IPS-NIHi11 (cell line): ENCODE results near the gene DNER.
A peak's percentile ranks its signal among the peaks of the same experiment; 100 is the strongest.

Experiments
- DNase-seq: peaks from one replicate; pipeline ENCODE4 v3.0.0; 2012; ENCODE audit warnings: mixed read lengths, low spot score

DNER gene

GRCh38 chr2:229488232-229488631 is 226.1 kb downstream of the DNER start:
- no peak for DNase-seq

DNA sequence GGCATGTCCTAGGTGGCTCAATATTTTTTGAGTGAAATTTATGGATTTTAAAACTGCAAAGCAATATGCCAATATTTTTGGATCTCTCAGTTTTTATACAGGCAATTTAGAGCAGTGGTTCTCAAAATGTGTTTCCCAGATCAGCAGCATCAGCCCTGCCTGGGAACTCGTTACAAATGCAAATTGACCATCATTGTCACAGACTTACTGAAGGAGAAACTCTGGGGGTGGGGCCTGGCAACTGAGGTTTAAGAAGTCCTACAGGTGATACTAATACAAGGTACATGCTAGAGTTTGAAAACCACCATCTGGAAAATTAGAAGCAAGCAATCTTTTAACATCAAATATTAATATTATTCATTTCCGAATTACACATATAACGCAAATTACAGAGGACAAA is 227.7 kb downstream of the DNER start:
- peak; percentile 29 for DNase-seq

DNA sequence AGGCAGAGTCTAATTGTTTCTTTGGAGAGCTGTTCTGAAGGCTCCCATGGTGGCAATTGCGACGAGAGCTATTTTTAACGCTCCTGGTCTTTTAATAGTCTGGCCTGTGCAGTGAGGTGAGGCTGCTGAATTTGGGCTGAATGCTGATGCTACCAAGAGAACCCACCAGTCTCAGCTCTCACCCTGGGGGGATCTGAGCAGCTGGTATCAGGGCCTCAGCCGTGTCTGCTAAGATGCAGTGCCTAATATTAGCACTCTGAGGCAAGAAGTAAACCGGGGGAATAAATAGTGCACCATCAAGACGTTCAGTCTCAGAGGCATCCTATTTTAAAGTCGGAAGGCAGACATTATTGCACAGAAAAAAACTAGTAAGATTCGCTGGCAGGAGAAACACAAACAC is 228.5 kb downstream of the DNER start:
- DNase-seq = no peak

- DNase-seq = no peak
These were observed 237.0 kb downstream of the DNER start for GRCh38 chr2:229477269-229477755.

- DNase-seq = no peak
These were observed 238.6 kb downstream of the DNER start for GRCh38 chr2:229475778-229476177.

DNA sequence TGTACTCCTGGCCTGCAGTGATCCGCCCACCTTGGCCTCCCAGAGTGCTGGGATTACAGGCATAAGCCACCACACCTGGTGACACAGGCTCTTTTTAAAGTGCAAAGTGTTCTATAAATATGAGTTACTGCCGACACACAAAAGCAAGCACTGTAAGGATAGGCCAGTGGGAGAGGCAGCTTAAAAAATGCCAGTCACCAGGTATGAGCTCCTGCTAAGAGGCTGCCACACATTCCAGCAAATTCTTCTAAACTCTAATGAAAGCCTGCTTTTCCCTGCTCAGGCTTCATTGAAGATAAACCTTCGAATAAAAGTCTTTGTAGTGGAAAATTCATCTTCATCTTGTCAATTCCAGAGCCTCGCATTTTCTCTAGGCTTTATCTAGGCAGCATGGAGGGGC is 240.2 kb downstream of the DNER start:
- no peak for DNase-seq

GRCh38 chr2:229470781-229471180 is 243.6 kb downstream of the DNER start:
- DNase-seq = no peak

DNA sequence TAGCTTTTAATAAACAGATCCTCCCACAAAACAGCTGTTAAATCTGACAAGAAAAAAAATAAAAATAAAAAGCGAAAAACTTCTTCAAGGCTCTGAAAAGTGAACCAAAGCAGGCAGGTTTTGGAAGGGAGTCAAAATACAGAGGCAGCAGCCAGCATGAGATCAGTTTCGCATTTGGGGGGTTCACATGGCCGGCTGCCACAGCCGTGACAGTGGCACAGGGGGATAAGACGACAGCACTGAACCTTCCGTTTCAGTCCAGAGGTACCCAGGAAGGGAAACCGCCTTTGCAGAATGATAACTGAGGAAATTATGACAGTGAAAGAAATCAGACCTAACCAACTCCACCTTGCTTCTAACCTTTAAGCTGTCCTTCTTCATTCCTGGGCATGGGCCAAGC is 246.6 kb downstream of the DNER start:
- no peak for DNase-seq

GRCh38 chr2:229463841-229464346 is 250.5 kb downstream of the DNER start:
- no peak for DNase-seq

DNA sequence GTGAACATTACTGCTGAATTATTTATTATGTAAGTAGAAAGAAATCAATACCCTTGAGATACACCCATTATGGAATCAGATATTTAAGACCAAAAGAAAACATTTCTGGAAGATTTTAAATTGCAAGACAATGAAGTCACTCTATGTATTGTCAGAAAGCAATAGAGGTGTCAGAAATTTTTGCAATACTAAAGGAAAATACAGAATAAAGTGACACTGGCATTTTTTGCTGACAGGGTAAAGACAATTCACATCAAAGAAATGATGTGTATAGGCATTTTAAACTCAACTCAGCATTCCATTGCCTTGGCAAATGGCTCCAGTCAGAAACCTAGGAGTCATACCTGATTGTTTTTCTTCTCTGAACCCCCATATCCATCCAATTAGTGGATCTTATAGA is 252.2 kb downstream of the DNER start:
- no peak for DNase-seq

DNA sequence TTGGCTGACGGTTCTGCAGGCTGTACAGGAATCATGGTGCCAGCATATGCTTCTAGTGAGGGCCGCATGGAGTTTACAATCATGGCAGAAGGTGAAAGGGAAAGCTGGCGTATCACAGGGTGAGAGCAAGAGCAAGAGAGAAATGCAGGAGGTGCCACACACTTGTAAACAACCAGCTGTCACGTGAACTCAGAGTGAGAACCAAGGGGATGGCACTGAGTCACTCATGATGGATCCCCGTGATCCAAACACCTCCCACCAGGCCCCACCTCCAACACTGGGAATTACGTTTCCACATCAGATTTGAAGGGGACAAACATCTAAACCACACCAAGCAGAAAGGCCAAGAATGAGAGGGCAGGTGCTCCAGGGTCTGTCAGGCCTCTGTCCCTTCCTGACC is 258.3 kb downstream of the DNER start:
- no peak for DNase-seq

GRCh38 chr2:229454934-229455631 is 259.3 kb downstream of the DNER start:
- DNase-seq = no peak

GRCh38 chr2:229453230-229453629 is 261.1 kb downstream of the DNER start:
- no peak for DNase-seq

DNA sequence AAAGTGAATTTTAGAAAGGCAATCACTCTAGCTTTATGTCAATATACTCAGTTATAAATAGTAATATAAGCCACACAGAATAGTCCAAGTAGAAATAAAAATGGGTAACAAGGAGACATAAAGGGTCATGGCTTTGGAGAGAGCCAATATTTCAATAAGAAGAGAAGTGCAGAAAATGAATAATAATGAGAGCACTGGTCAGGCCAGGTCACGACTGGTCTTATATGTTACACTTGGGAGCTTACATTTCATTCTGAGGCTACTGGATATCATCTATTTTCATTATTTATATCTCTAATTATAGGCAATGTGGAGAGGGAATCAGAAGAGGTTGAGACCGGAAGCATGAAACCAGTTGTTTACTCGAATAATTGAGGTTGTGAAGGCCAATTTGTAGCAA is 262.5 kb downstream of the DNER start:
- no peak for DNase-seq

GRCh38 chr2:229447227-229447626 is 267.1 kb downstream of the DNER start:
- no peak for DNase-seq

DNA sequence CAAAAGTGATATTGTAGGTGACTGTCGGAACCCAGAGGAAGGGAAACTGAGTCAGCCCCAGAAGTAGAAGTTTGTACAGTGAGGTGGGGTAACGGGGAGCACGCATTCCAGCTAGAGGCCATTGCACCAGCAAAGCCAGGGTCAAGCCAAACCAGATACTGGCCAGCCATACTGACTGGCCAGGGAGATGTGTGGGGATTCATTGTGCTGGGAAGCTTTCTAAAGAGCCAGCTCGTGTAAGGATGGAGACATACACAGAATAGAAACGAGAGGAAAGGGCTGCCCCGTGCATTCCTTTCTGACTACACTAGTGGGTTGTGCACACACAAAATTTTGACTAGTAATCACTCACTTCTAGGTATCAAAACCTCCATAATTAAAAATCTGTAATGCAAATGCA is 268.0 kb downstream of the DNER start:
- DNase-seq = no peak

DNA sequence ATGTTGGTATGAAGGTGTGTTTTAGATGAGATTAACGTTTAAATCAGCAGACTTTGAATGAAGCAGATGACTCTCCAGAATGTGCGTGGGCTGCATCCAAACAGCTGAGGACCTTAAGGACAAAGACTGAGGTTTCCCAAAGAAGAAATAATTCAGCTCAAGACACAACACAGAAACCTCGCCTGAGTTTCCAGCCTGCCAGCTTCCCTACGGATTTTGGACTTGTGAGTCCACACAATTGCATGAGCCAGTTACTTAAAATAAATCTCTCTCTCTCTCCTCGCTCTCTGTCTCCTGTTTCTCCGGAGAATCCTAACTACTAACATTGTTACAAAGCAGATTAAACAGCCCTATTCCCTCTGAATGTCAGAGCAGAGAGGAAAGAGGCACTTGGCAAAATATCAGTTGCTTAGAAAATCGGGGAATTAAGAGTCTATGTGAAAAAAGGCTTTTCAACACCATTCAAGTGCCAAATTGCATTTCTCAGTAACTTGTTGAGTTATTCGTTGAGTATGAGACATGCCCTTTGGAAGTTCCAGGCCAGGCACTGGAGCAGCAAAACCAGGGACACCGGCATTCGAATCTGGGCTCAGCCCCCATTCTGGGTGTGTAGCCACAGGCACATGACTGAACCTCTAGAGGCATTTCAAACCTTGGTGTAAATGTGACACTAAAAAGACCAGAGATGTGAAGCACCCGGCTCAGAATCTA is 268.7 kb downstream of the DNER start:
- DNase-seq = no peak

- DNase-seq = no peak
These were observed 269.3 kb downstream of the DNER start for GRCh38 chr2:229445019-229445418.

DNA sequence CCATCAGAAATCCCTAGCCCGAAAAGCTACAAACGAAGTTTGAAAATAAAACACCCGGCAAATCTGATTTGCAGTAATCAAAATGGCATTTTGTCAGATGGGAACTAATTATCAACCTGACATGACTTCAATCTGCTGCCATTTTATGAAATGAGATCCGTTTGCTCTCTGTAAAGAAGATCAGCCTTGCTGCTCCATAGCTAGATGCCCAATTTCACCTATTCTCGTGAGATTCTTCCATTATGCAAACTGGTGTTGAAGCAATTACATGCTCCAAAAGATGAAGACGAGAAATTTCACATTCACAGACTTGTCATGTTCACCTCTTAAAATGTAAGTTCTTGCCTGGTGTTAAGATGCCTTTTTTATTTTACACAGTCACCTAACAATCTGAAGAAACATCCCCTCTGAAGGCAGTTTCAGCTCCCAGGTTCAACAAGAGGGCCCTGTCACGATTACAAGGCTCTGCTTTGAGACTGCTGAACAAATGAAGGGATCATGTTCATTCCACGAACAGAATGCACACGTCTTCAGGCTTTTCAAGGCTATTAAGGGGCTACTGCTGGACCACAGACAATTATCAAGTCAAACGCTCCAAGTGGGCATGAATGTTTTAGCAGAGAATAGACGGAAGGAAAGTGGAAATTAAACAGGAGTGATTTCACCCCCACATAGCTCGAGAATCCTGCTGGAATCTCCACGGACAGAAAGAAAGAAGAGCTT is 270.6 kb downstream of the DNER start:
- DNase-seq = no peak

DNA sequence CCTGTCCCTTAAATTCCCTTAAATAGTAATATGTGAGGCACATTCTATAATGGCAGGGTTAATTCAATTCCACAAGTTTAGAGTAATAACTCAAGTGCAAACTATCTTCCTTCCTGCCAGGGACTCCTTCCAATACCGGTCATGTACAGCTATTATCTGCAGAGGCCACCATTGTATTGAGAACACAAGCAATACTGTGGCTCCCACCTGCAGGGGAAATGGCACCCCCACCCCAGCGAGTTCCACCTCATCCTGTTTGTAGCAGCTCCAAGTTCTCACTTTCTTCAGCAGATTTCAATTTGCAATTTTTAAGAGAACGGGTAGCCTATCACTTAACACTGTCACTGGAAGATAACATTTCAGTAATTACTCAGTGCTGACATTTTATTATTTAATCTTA is 271.2 kb downstream of the DNER start:
- DNase-seq = no peak

GRCh38 chr2:229438430-229439159 is 275.8 kb downstream of the DNER start:
- DNase-seq = no peak

- DNase-seq = no peak
These were observed 276.9 kb downstream of the DNER start for GRCh38 chr2:229437467-229437866.
